Measurements from ENCODE around the gene CPED1. TPM values are rescaled to one million over a fixed set of nuclear protein-coding genes. Genes with fewer than 3 reads are reported as not detected.
"Not testable (repeated sequence)": the region's sequence is repeated elsewhere in the genome, so short reads cannot be mapped to it uniquely, and the experiment has no call there.

The CPED1 gene
- total RNA-seq, 1 experiment from 2014 or later = 3.7 TPM

- peaks cover 3% of the 10 kb centered on the region; the same call in 1 of the 2 replicates for H3K36me3 ChIP-seq
- no peak overlapping the region for H3K4me3 ChIP-seq
- H3K27me3 ChIP-seq = no peaks in the 10 kb centered on the region
- H3K9me3 ChIP-seq = no peaks in the 10 kb centered on the region
- DNase-seq = no peak
Measured at GRCh38 chr7:121020989-121021969, 32.8 kb downstream of the CPED1 start.

GRCh38 chr7:121023194-121023593 lies 34.7 kb downstream of the CPED1 start:
- Histone ChIP-seq H3K36me3 (peaks cover 3% of the 10 kb centered on the region; the same call in 1 of the 2 replicates), H3K27me3 (no peaks in the 10 kb centered on the region), H3K4me3 (no peak overlapping the region), H3K9me3 (no peaks in the 10 kb centered on the region)
- DNase-seq = no peak

GRCh38 chr7:121023683-121024511 lies 35.4 kb downstream of the CPED1 start:
- Histone ChIP-seq H3K27me3 (no peaks in the 10 kb centered on the region), H3K9me3 (no peaks in the 10 kb centered on the region), H3K4me3 (no peak overlapping the region), H3K36me3 (no peaks in the 10 kb centered on the region)
- no peak for DNase-seq

- Histone ChIP-seq H3K4me3 (no peak overlapping the region), H3K36me3 (no peaks in the 10 kb centered on the region), H3K27me3 (no peaks in the 10 kb centered on the region), H3K9me3 (no peaks in the 10 kb centered on the region)
- DNase-seq = no peak
Measured at GRCh38 chr7:121024611-121025010, 36.1 kb downstream of the CPED1 start.

- H3K4me3 ChIP-seq = no peak overlapping the region
- DNase-seq = no peak
- no peaks in the 10 kb centered on the region for H3K9me3 ChIP-seq
- no peaks in the 10 kb centered on the region for H3K27me3 ChIP-seq
- H3K36me3 ChIP-seq = no peaks in the 10 kb centered on the region
Measured at GRCh38 chr7:121026159-121026558, 37.6 kb downstream of the CPED1 start.

- DNase-seq = no peak
- no peaks in the 10 kb centered on the region for H3K36me3 ChIP-seq
- H3K4me3 ChIP-seq = no peak overlapping the region
- H3K9me3 ChIP-seq = no peaks in the 10 kb centered on the region
- no peaks in the 10 kb centered on the region for H3K27me3 ChIP-seq
Measured at GRCh38 chr7:121026577-121027111, 38.1 kb downstream of the CPED1 start.

- Histone ChIP-seq H3K36me3 (no peaks in the 10 kb centered on the region), H3K4me3 (no peak overlapping the region), H3K9me3 (no peaks in the 10 kb centered on the region), H3K27me3 (no peaks in the 10 kb centered on the region)
- DNase-seq = no peak
Measured at GRCh38 chr7:121027761-121028669, 39.5 kb downstream of the CPED1 start.

- H3K9me3 ChIP-seq = no peaks in the 10 kb centered on the region
- H3K36me3 ChIP-seq = no peaks in the 10 kb centered on the region
- DNase-seq = no peak
- no peak overlapping the region for H3K4me3 ChIP-seq
- H3K27me3 ChIP-seq = no peaks in the 10 kb centered on the region
Measured at GRCh38 chr7:121029302-121029701, 40.8 kb downstream of the CPED1 start.

- no peaks in the 10 kb centered on the region for H3K36me3 ChIP-seq
- DNase-seq = no peak
- H3K4me3 ChIP-seq = no peak overlapping the region
- no peaks in the 10 kb centered on the region for H3K9me3 ChIP-seq
- H3K27me3 ChIP-seq = no peaks in the 10 kb centered on the region
Measured at GRCh38 chr7:121030308-121030707, 41.8 kb downstream of the CPED1 start.

- DNase-seq = no peak
- no peaks in the 10 kb centered on the region for H3K36me3 ChIP-seq
- H3K9me3 ChIP-seq = no peaks in the 10 kb centered on the region
- H3K4me3 ChIP-seq = no peak overlapping the region
- H3K27me3 ChIP-seq = no peaks in the 10 kb centered on the region
Measured at GRCh38 chr7:121032645-121033460, 44.3 kb downstream of the CPED1 start.

GRCh38 chr7:121034929-121035328 lies 46.4 kb downstream of the CPED1 start:
- no peak overlapping the region for H3K4me3 ChIP-seq
- DNase-seq = no peak
- H3K27me3 ChIP-seq = no peaks in the 10 kb centered on the region
- H3K9me3 ChIP-seq = no peaks in the 10 kb centered on the region
- no peaks in the 10 kb centered on the region for H3K36me3 ChIP-seq

- not testable (repeated sequence) for DNase-seq, H3K9me3 ChIP-seq, H3K36me3 ChIP-seq, H3K27me3 ChIP-seq, H3K4me3 ChIP-seq
Measured at GRCh38 chr7:121036776-121037175, 48.3 kb downstream of the CPED1 start.

- not testable (repeated sequence) for H3K27me3 ChIP-seq, H3K36me3 ChIP-seq, DNase-seq, H3K9me3 ChIP-seq, H3K4me3 ChIP-seq
Measured at GRCh38 chr7:121037329-121037728, 48.8 kb downstream of the CPED1 start.

- Histone ChIP-seq H3K36me3 (no peaks in the 10 kb centered on the region), H3K9me3 (no peaks in the 10 kb centered on the region), H3K4me3 (no peak overlapping the region), H3K27me3 (no peaks in the 10 kb centered on the region)
- no peak for DNase-seq
Measured at GRCh38 chr7:121037957-121038716, 49.6 kb downstream of the CPED1 start.
